PC-9 (cell line): ENCODE measurements around the gene ATP8B3. TPM values are rescaled to one million over a fixed set of nuclear protein-coding genes. Genes with fewer than 3 reads are reported as not detected.

Experiments used
- BruUV-seq: library from RNA; stranded (reverse); fragments of 400-500 nt; replicated peaks from 2 replicates; lab custom pipeline; 2021; lab: Mats Ljungman, UMichigan
- CTCF ChIA-PET: fragments of 300-600 bp; sonication (Branson Sonifier 250); formaldehyde crosslinking; loops from one replicate; lab custom pipeline; 2022; ENCODE audit warnings: antibody characterized with exemption; lab: Charles Lee
- POLR2A ChIA-PET: fragments of 300-600 bp; sonication (Branson Sonifier 250); formaldehyde crosslinking; loops from one replicate; lab custom pipeline; 2022; ENCODE audit warnings: antibody characterized with exemption; ENCODE audit not compliant: unreplicated experiment; lab: Charles Lee
- DNase-seq, 2 experiments: peaks; one replicate each; pipeline versions ENCODE4 v3.0.0 to v3.0.0-alpha.2; 2015 to 2022; ENCODE audit warnings: mixed read lengths in 1 of 2
- H2AFZ ChIP-seq: fragments of 200-600 bp; sonication (generic); 2 replicates; pipeline ENCODE4 v1.8.1; 2017; ENCODE audit warnings: antibody characterized with exemption
- H3F3A ChIP-seq: fragments of 200-600 bp; sonication (generic); 2 replicates; pipeline ENCODE4 v1.8.1; 2017; ENCODE audit warnings: antibody characterized with exemption, mild to moderate bottlenecking, low read depth; ENCODE audit not compliant: insufficient read depth
- H3K27ac ChIP-seq: fragments of 200-600 bp; sonication (generic); 2 replicates; pipeline ENCODE4 v1.6.1; 2016; ENCODE audit warnings: mixed run types
- H3K27me3 ChIP-seq: fragments of 200-600 bp; sonication (generic); 2 replicates; pipeline ENCODE4 v1.6.1; 2016; ENCODE audit warnings: low read depth, mixed run types; ENCODE audit not compliant: insufficient read depth
- H3K36me3 ChIP-seq: fragments of 200-600 bp; sonication (generic); 2 replicates; pipeline ENCODE4 v1.6.1; 2016; ENCODE audit warnings: low read depth, mixed run types
- H3K4me1 ChIP-seq: fragments of 200-600 bp; sonication (generic); replicated peaks from 2 replicates; pipeline ENCODE4 v1.6.1; 2016; ENCODE audit warnings: mixed run types; ENCODE audit not compliant: insufficient read depth
- H3K4me2 ChIP-seq: fragments of 200-600 bp; sonication (generic); 2 replicates; pipeline ENCODE4 v1.6.1; 2017; ENCODE audit warnings: mixed run types
- H3K4me3 ChIP-seq: fragments of 200-600 bp; sonication (generic); 2 replicates; pipeline ENCODE4 v1.6.1; 2016; ENCODE audit warnings: mixed run types
- H3K79me2 ChIP-seq: fragments of 200-600 bp; sonication (generic); 2 replicates; pipeline ENCODE4 v1.6.1; 2017; ENCODE audit warnings: low read depth, mixed run types
- H3K9me2 ChIP-seq: fragments of 200-600 bp; sonication (generic); 2 replicates; pipeline ENCODE4 v1.8.1; 2017; ENCODE audit warnings: mild to moderate bottlenecking; ENCODE audit not compliant: insufficient read depth
- H3K9me3 ChIP-seq: fragments of 200-600 bp; sonication (generic); 2 replicates; pipeline ENCODE4 v1.8.1; 2016; ENCODE audit warnings: low read depth; ENCODE audit not compliant: insufficient read depth
- H4K20me1 ChIP-seq: fragments of 200-600 bp; sonication (generic); 2 replicates; pipeline ENCODE4 v1.8.1; 2017; ENCODE audit not compliant: insufficient read depth
- CTCF ChIP-seq: fragments of 200-600 bp; sonication (generic); conservative IDR thresholded peaks from 2 replicates; pipeline ENCODE4 v1.6.1; 2017; ENCODE audit warnings: mixed run types, antibody characterized with exemption, mild to moderate bottlenecking, moderate library complexity
- EZH2 ChIP-seq: fragments of 200-600 bp; sonication (generic); IDR thresholded peaks from 2 replicates; pipeline ENCODE4 v1.8.0; 2017; ENCODE audit warnings: antibody characterized with exemption, low read depth
- intact Hi-C: fragments of 100-400 bp; cut with micrococcal nuclease; formaldehyde crosslinking; loops from one replicate; pipeline ENCODE4 v1.10.0; 2022; ENCODE audit not compliant: unreplicated experiment
- total RNA-seq: library from RNA; stranded (reverse); gene quantifications from 2 replicates; pipeline ENCODE4 v1.2.3, GENCODE V29; 2021

Gene ATP8B3
- total RNA-seq, 1 experiment from 2014 or later: 8.3 TPM

DNA sequence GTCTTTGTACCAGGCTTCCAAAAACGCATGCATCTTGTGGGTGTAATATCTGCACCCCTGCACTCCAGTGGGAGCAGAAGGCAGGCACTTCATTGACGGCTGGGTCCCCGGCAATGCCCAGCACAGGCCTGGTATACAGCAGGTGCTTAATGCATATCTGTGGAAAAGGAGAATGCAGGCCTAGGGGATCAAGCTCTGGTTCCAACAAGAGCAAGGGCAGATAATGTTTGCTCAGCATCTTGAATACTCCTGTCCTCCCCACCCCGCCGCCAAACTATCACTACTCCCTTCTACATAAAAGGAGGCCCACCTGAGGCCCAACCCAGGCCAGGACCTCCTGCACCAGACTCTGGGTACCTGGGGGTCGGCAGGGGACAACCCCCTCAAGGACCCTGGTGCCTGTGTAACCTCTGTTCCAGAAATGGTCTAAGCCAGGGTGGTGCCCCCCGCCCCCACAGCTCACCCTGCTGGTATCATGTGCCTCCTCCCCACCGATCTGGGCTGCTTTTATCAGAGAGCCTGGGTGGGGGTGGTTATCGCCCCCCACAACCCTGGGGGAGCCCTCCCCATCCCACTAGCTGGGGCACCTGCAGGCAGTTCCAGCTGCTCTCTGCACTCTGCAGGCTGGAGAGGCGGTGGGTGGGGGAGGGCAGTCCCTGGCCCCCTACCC lies 46.5 kb upstream of the ATP8B3 start:
- peaks cover 20% of the 10 kb centered on the region for H3K4me1 ChIP-seq
- H3K79me2 ChIP-seq: peaks cover 76% of the 10 kb centered on the region
- peaks cover 53% of the 10 kb centered on the region for H4K20me1 ChIP-seq
- intact Hi-C loops: no loop called here
- POLR2A ChIA-PET: no interaction called here
- H3K27me3 ChIP-seq: no peaks in the 10 kb centered on the region
- no peak for TF ChIP-seq CTCF
- no peak for TF ChIP-seq EZH2
- H3K36me3 ChIP-seq: no peaks in the 10 kb centered on the region
- no peaks in the 10 kb centered on the region for H3K9me2 ChIP-seq
- no peak overlapping the region for H3K4me2 ChIP-seq
- no peak overlapping the region for H3K4me3 ChIP-seq
- no peaks in the 10 kb centered on the region for H3K9me3 ChIP-seq
- peaks cover 8% of the 10 kb centered on the region; the same call in 1 of the 2 replicates for H3F3A ChIP-seq
- no peak for DNase-seq
- BruUV-seq: no TSS peak
- CTCF ChIA-PET: no interaction called here
- no peak overlapping the region for H3K27ac ChIP-seq
- H2AFZ ChIP-seq: no peak overlapping the region

DNA sequence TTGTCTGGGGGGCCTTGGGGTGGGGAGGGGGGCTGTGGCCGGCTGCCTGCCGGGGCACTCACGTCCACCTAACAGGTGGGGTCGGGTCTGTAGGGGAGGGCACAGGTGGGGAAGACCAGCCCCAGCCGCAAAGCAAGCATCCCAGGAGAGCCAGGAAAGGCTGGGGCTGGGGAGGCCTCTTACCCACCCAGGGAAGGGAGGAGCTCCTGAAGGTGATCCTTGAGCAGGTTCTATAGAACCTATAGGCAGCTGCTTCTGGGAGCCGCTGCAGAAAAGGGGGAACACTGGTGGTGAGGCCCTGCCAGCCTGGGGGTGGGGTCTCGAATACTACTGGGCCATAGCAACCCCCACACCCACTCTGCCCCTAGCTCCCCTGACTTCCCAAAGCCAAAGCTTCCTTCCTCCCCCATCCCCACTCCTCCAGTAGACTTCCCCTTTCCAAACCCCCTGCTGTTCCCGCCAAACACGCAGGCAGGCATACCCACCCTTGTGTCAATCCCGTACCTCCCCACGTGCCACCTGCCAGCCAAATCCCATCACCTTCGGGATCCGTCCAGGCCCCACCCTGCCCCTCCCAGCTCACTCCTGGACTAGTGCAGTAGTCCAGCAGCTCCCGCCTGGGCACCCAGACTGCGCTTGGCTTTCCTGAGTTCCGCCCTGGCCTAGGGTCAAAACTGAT lies 45.7 kb upstream of the ATP8B3 start:
- ChIA-PET CTCF (no interaction called here), POLR2A (interaction anchor here (0.6 kb wide), 1 partner anchor 696 kb away, joined by 15 read pairs; no protein-coding TSS in a partner anchor)
- Histone ChIP-seq H2AFZ (no peak overlapping the region), H3K9me2 (no peaks in the 10 kb centered on the region), H3K79me2 (peaks cover 84% of the 10 kb centered on the region), H3K27ac (no peak overlapping the region), H3K4me1 (peaks cover 20% of the 10 kb centered on the region), H3K9me3 (no peaks in the 10 kb centered on the region), H3K27me3 (no peaks in the 10 kb centered on the region), H3K4me3 (no peak overlapping the region), H3K36me3 (no peaks in the 10 kb centered on the region), H3K4me2 (no peak overlapping the region), H4K20me1 (peaks cover 53% of the 10 kb centered on the region), H3F3A (peaks cover 8% of the 10 kb centered on the region; the same call in 1 of the 2 replicates)
- intact Hi-C loops: no loop called here
- no TSS peak for BruUV-seq
- TF ChIP-seq CTCF (no peak), EZH2 (no peak)
- DNase-seq: no peak

GRCh38 chr19:1856698-1857603 lies 44.9 kb upstream of the ATP8B3 start:
- Histone ChIP-seq H3K79me2 (peaks cover 80% of the 10 kb centered on the region), H4K20me1 (peaks cover 52% of the 10 kb centered on the region), H3K4me1 (peaks cover 20% of the 10 kb centered on the region), H3K27ac (no peak overlapping the region), H3K4me3 (no peak overlapping the region), H3K4me2 (no peak overlapping the region), H3F3A (peaks cover 8% of the 10 kb centered on the region; the same call in 1 of the 2 replicates), H3K27me3 (no peaks in the 10 kb centered on the region), H3K36me3 (no peaks in the 10 kb centered on the region), H3K9me2 (no peaks in the 10 kb centered on the region), H2AFZ (no peak overlapping the region), H3K9me3 (no peaks in the 10 kb centered on the region)
- CTCF ChIA-PET: interaction anchor here (0.5 kb wide), 1 partner anchor 62 kb away, joined by 3 read pairs; no protein-coding TSS in a partner anchor
- DNase-seq: peak in 1 of 2 experiments; percentile 72
- intact Hi-C loops: no loop called here
- POLR2A ChIA-PET: interaction anchor here (0.5 to 0.6 kb wide), 2 partner anchors 588 to 695 kb away, joined by 4 to 15 read pairs; partner anchors contain the start of gene CIRBP
- TF ChIP-seq CTCF (no peak), EZH2 (no peak)
- BruUV-seq: no TSS peak
